Thymus (tissue), 11 donors: ENCODE results near the gene CASP2. TPM values are rescaled to one million over a fixed set of nuclear protein-coding genes. Genes with fewer than 3 reads are reported as not detected.
"Not testable (repeated sequence)": the region's sequence is repeated elsewhere in the genome, so short reads cannot be mapped to it uniquely, and the experiment has no call there.

Source experiments
- DNase-seq, 9 donors: peaks; one replicate each; pipeline ENCODE4 v3.0.0-alpha.2; 2013; ENCODE audit warnings: low spot score in 9 of 9, low read depth in 6 of 9, missing footprints in 1 of 9
- H3K27ac ChIP-seq, 2 donors: one replicate each; pipeline ENCODE4 v1.5.1; 2013; ENCODE audit warnings: control low read depth in 1 of 2, low read depth in 1 of 2, low read length in 1 of 2, mild to moderate bottlenecking in 1 of 2, moderate library complexity in 1 of 2
- H3K27me3 ChIP-seq, 2 donors: one replicate each; pipeline ENCODE4 v1.5.1; 2013; ENCODE audit warnings: low read length in 1 of 2; ENCODE audit not compliant: control insufficient read depth in 2 of 2, insufficient read depth in 1 of 2
- H3K36me3 ChIP-seq, 2 donors: one replicate each; pipeline ENCODE4 v1.5.1; 2013; ENCODE audit warnings: low read length in 1 of 2, mild to moderate bottlenecking in 1 of 2, moderate library complexity in 1 of 2; ENCODE audit not compliant: control insufficient read depth in 2 of 2, insufficient read depth in 2 of 2
- H3K4me1 ChIP-seq, 2 donors: one replicate each; pipeline ENCODE4 v1.5.1; 2013; ENCODE audit warnings: low read length in 2 of 2; ENCODE audit not compliant: control insufficient read depth in 2 of 2, insufficient read depth in 2 of 2
- H3K4me3 ChIP-seq, 2 donors: one replicate each; pipeline ENCODE4 v1.5.1; 2013; ENCODE audit warnings: low read length in 2 of 2, control low read depth in 1 of 2, mild to moderate bottlenecking in 1 of 2
- H3K9me3 ChIP-seq, 2 donors: one replicate each; pipeline ENCODE4 v1.5.1; 2013; ENCODE audit warnings: low read length in 1 of 2, mild to moderate bottlenecking in 1 of 2; ENCODE audit not compliant: control insufficient read depth in 2 of 2, insufficient read depth in 1 of 2
- WGBS: extraction: QIAGEN DNeasy Blood & Tissue Kit; methylation state at CpG from one replicate; pipeline ENCODE4 v1.1.7; 2013; 5-methylcytosine and 5-hydroxymethylcytosine counted together
- polyA plus RNA-seq: library from polyadenylated mRNA; stranded (reverse); fragments of 200-250 nt; gene quantifications from one replicate; pipeline ENCODE4 v1.2.3, GENCODE V29; 2013
- total RNA-seq: library from RNA; stranded (reverse); fragments of 120-200 nt; gene quantifications from one replicate; pipeline ENCODE4 v1.2.4, GENCODE V29; 2013
- donor health status: healthy.

Gene CASP2
- total and polyA plus RNA-seq, 2 donors: 17.5 to 18.6 TPM

DNA sequence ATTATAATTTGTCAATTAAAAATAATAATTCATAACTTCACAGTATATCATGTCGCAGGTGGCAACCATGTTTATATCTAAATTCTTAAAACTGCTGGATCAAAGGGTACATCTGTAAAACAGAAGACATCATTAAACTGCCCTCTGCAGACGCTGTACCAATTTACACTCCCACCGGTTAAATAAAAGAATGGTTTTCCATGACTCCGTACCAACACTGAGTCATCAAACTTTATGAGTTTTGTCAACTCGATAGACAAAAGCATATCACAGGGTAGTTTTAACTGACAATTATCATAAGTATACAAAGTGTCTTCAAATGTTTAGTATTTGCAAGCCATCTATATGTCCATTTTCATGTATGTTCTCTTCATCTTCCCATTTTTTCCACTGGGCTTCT, 30.6 kb upstream of the CASP2 start:
- no peak for DNase-seq
- no peaks in the 10 kb centered on the region for H3K36me3 ChIP-seq
- H3K27me3 ChIP-seq: no peaks in the 10 kb centered on the region
- no peak overlapping the region for H3K4me3 ChIP-seq
- peaks cover 0 to 8% of the 10 kb centered on the region in 2 donors for H3K9me3 ChIP-seq
- no peak overlapping the region for H3K27ac ChIP-seq
- 97% methylated on average over 5 of the region's 5 CpGs for WGBS
- H3K4me1 ChIP-seq: peaks cover under 1 to 2% of the 10 kb centered on the region in 2 donors

DNA sequence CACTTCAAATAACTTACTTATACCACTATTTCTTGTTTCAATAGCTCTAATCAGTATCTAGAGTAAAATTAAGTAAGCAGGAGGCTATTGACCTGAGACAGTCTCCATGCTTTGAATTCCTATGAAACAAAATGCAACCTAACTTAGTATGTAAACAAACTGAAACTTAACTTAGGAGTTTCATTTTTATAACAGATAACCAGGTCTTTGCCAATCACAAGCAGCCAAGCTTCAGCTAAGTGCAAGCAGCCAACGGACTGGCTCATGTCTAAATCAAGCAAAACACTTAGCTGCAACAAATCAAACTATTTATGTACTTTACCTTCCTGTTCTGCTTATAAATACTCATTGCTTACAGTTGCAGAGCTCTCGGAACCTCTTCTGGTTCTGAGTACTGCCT, 29.3 kb upstream of the CASP2 start:
- H3K4me3 ChIP-seq: no peak overlapping the region
- no peaks in the 10 kb centered on the region for H3K27me3 ChIP-seq
- H3K9me3 ChIP-seq: peaks cover 0 to under 1% of the 10 kb centered on the region in 2 donors
- no peak for DNase-seq
- 53% methylated on average over 2 of the region's 2 CpGs for WGBS
- no peak overlapping the region for H3K27ac ChIP-seq
- no peaks in the 10 kb centered on the region for H3K36me3 ChIP-seq
- peaks cover 4 to 10% of the 10 kb centered on the region in 2 donors for H3K4me1 ChIP-seq

GRCh38 chr7:143259765-143260164, 28.4 kb upstream of the CASP2 start:
- no peaks in the 10 kb centered on the region for H3K27me3 ChIP-seq
- no peak overlapping the region for H3K27ac ChIP-seq
- 98% methylated on average over 2 of the region's 2 CpGs for WGBS
- no peaks in the 10 kb centered on the region for H3K9me3 ChIP-seq
- peaks cover 6 to 20% of the 10 kb centered on the region in 2 donors for H3K4me1 ChIP-seq
- DNase-seq: no peak
- H3K36me3 ChIP-seq: no peaks in the 10 kb centered on the region
- H3K4me3 ChIP-seq: no peak overlapping the region

GRCh38 chr7:143261901-143262300, 26.2 kb upstream of the CASP2 start:
- Histone ChIP-seq H3K27me3 (no peaks in the 10 kb centered on the region), H3K9me3 (no peaks in the 10 kb centered on the region), H3K36me3 (peaks cover 0 to 13% of the 10 kb centered on the region in 2 donors), H3K27ac (no peak overlapping the region), H3K4me1 (peaks cover 6 to 22% of the 10 kb centered on the region in 2 donors), H3K4me3 (no peak overlapping the region)
- WGBS: 100% methylated on average over 1 of the region's 1 CpG
- no peak for DNase-seq

- Histone ChIP-seq H3K9me3 (no peaks in the 10 kb centered on the region), H3K36me3 (peaks cover 9 to 27% of the 10 kb centered on the region in 2 donors), H3K4me1 (peaks cover 6 to 22% of the 10 kb centered on the region in 2 donors), H3K27ac (peak within 1 kb of the TSS; percentile 67 to 91), H3K27me3 (no peaks in the 10 kb centered on the region), H3K4me3 (peak within 1 kb of the TSS; percentile 85 to 95)
- WGBS: 3% methylated on average over 48 of the region's 48 CpGs
- peak in 6 of 9 donors; percentile 51 to 85 (median 68) for DNase-seq
These were observed 24.6 kb upstream of the CASP2 start, which contains the start of gene GSTK1 for GRCh38 chr7:143263266-143264195. TSS of gene GSTK1 (plus strand) at chr7:143263441. CDS start at chr7:143263514, 73 bp downstream.

- H3K9me3 ChIP-seq, DNase-seq, H3K27me3 ChIP-seq: not testable (repeated sequence)
- H3K36me3 ChIP-seq: peaks cover 15 to 33% of the 10 kb centered on the region in 2 donors
- peaks cover 6 to 22% of the 10 kb centered on the region in 2 donors for H3K4me1 ChIP-seq
- H3K4me3 ChIP-seq: peak overlapping the region; percentile 85 to 95
- peak overlapping the region in 1 of 2 donors; percentile 66 for H3K27ac ChIP-seq
- WGBS: 81% methylated on average over 15 of the region's 15 CpGs
These were observed 24.0 kb upstream of the CASP2 start for GRCh38 chr7:143264196-143264568.

GRCh38 chr7:143265017-143265693, 23.0 kb upstream of the CASP2 start:
- no peak overlapping the region for H3K4me3 ChIP-seq
- H3K9me3 ChIP-seq: no peaks in the 10 kb centered on the region
- 93% methylated on average over 15 of the region's 15 CpGs for WGBS
- H3K27me3 ChIP-seq: no peaks in the 10 kb centered on the region
- H3K4me1 ChIP-seq: peaks cover 6 to 22% of the 10 kb centered on the region in 2 donors
- no peak overlapping the region for H3K27ac ChIP-seq
- peaks cover 17 to 40% of the 10 kb centered on the region in 2 donors for H3K36me3 ChIP-seq
- DNase-seq: no peak

DNA sequence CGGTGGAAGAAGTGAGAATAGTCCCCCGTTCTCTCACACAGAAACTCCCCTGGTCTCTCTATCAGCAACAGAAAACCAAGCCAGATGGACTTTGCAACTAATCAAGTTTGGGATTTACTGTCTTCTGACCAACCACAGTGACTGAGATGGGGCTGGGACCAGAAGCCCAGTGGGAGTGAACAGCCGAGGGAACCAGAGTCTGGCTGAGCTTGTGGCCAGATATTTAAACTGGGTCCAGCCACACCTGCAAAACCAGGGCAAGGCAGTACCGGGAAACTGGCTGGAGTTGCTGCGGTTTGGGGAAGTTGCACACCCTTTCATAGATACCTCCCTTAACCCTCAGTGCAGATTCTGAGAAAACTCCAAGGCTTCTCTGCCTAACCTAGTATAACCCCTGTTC, 18.9 kb upstream of the CASP2 start:
- no peak for DNase-seq
- Histone ChIP-seq H3K9me3 (no peaks in the 10 kb centered on the region), H3K4me3 (no peak overlapping the region), H3K27ac (no peak overlapping the region), H3K36me3 (peaks cover 17 to 40% of the 10 kb centered on the region in 2 donors), H3K27me3 (no peaks in the 10 kb centered on the region), H3K4me1 (peaks cover 0 to 7% of the 10 kb centered on the region in 2 donors)
- WGBS: 59% methylated on average over 5 of the region's 5 CpGs

- no peaks in the 10 kb centered on the region for H3K27me3 ChIP-seq
- peaks cover 17 to 32% of the 10 kb centered on the region in 2 donors for H3K36me3 ChIP-seq
- no peaks in the 10 kb centered on the region for H3K4me1 ChIP-seq
- 98% methylated on average over 1 of the region's 1 CpG for WGBS
- no peaks in the 10 kb centered on the region for H3K9me3 ChIP-seq
- H3K27ac ChIP-seq: no peak overlapping the region
- no peak overlapping the region for H3K4me3 ChIP-seq
- no peak for DNase-seq
These were observed 16.9 kb upstream of the CASP2 start for GRCh38 chr7:143271240-143271639.
